GM21526 (cell line): ENCODE results near the gene MTG2.

Source experiments
- ATAC-seq: cut with Tn5 transposase; IDR thresholded peaks from one replicate; pipeline ENCODE4 v1.9.1; 2021; ENCODE audit warnings: moderate library complexity; ENCODE audit not compliant: unreplicated experiment, low FRiP score

MTG2 gene

DNA sequence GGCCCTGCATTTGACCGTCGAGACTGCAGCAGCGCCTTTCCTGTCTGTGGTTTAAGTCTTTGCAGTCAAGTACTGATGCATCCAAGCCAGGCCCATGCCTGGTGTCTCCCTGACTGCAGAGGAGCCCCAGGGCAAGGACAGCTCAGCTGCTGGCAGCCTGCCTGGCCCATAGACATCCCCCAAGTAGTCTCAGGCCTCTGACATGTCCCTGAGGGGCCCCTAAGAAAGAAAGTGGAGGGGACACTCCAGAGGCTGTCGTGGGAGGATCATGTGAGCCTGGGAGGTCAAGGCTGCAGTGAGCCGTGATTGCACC lies 19.2 kb downstream of the MTG2 start:
- ATAC-seq, result no peak

- ATAC-seq, result no peak
These were observed 20.0 kb downstream of the MTG2 start for GRCh38 chr20:62202676-62203377.

DNA sequence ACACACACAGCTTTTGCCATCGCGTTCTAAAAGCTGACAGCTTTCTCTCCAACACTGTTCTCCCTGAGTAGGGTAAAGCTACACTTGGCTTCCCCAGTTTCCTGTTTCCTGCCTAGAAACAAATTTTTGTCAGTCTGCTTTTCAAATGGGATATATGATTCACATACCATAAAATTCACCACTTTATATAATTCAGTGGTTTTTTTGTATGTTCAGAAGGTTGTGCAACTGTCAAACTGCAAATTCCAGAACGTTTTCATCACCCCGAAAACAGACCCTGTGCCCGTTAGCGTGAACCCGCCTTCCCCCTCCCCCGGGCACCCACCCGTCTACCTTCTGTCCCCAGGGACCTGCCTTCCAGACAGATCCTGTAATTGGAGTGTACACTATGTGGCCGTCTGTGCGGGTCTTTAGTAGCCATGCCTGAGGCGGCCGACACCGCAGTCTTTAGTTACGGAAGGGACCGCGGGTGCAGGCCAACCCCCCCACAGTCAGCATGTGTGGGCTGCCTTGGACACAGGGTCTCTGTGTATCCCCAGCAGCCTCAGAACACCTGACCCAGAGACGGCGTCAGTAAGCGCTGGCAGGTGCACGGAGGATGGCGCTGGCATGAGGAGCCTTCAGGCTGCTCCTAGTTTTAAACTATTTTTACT lies 20.7 kb downstream of the MTG2 start:
- no peak for ATAC-seq

GRCh38 chr20:62205618-62206387 lies 23.0 kb downstream of the MTG2 start:
- ATAC-seq, result no peak

DNA sequence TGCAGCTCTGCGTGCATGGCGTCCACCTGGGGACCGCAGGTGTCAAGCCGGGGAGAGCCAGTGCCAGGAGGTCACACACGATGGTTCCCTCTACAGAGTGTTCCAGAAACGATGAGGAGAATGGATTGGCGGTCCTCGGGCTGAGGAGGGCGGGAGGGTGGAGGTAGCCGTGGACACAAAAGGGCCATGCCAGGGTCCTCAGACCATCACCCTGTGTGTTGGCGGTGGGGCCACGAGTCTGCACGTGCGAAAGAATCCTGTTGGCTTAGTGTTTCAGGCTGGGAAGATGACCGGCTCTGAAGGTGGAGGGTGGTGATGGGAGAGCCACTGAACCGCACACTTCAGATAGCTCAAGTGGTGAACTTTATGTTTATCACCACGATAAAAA lies 23.6 kb downstream of the MTG2 start:
- no peak for ATAC-seq

DNA sequence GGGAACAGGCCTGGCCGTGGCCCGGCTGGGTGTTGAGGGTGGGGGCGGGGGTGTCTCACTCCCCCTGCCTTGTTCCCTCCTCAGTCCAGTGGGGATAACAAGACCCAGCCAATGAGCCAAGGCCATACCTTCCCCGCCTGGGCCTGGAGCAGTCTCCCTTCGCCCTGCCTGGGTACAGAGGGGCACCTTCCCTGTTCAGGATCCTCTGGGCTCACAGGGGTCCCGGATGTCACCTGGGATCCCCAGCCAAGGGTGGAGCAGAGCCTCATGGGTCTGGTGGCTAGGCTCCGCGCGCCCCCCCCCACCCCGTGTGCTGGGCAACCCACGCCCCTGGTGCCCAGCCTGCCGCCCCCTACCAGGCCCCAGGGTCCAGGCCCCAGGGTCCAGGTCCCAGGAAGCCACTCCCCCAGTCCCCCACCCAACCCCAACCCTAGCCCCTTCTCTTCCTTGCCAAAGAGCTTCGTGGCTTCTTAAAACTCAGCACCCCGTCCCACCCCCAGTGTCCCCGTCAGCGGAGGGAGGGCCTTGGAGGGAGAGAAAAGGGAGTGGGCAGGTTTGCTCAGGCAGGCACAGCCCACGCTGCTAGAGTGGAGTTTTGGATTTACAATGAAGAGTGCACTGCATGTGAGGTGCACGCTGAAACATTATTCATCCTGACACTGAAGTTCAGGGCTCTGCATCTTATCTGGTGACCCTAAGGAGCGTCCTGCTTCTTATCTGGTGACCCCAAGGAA lies 25.4 kb downstream of the MTG2 start:
- no peak for ATAC-seq

GRCh38 chr20:62208795-62209755 lies 26.2 kb downstream of the MTG2 start:
- no peak for ATAC-seq

- ATAC-seq, result no peak
These were observed 27.1 kb downstream of the MTG2 start for GRCh38 chr20:62209850-62210495.

- no peak for ATAC-seq
These were observed 27.6 kb downstream of the MTG2 start for GRCh38 chr20:62210496-62210855.

DNA sequence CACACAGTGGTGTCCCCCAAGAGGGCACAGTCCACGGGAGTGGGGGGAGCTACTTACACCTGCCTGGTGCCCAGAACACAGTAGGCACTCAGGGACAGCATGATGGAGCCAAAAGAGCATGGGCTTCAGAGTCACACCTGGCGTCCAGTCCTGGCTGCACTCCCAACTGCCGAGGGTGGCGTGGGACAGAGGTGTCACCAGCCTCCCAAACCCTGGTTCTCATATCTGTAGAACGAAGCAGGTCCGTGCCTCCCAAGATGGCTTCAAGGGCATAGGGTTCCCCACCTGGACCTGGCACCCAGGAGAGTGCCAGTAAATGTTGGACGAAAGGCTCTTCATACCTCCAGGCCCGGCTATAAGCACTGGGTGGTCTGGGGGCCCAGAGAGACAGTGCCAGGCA lies 28.4 kb downstream of the MTG2 start:
- no peak for ATAC-seq

GRCh38 chr20:62211769-62212288 lies 29.0 kb downstream of the MTG2 start:
- no peak for ATAC-seq

DNA sequence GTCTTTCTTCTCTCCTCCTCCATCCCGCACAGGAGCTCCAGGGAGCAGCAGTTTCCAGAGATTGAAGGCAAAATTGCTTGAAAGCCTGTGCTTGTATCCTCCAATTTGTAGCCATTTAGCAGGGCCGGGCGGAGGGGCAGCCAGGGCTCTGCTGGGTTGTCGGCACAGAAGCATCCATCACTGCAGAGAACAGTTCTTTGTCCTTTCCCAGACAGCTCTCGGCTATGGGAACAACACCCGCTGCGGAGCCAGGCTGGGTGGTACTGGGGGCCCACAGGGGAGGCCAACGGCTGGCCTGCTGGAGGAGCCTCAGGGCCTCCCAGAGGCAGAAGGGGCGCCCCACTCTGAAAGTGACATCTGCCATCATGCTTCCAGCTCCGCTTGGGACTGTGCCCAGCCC lies 29.5 kb downstream of the MTG2 start:
- no peak for ATAC-seq

- ATAC-seq, result no peak
These were observed 31.2 kb downstream of the MTG2 start for GRCh38 chr20:62214067-62214466.

DNA sequence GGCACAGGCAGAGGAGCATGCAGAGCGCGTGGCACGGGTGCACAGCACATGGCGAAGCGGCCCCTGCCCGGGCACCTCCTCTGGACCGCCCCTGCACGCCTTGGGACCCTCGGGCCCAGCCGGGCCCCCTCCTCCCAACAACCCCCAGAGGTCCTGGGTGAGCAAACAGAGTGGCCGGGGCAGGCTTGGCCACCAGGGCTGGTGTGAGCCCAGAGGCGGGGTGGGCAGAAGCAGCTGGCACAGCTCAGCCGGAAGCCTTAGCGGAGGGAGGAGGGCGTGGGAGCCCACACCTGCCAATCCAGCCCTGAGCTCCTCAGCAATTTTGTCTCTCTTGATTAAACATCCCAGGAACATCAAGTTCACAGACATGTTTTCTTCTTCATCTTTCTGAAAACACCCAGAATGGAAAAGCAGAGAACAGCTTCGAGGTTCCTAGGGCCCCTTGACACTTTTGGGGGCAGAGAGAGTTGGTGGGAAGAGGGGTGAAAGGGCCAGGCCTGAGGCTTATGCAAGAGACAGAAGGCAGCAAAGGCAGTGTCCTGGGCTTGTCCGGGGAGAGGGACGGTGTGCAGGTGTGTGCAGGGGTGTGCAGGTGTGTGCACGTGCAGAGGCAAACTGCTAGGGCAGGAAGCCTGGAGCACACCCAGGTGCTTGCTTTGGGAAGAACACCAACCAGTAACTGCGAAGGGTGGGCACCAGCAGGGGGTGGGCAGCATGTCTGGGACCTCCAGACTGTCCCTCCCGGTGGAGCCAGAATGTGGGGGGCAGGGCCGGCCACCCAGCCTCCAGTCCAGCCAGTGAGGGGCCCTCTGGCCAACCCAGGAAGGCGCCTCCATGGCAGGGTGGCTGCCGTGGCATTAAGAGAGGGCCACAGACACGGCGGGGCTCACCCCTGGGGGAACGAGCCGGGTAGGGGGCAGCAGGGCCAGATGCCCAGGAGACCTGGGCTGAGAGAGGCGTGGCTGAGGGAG lies 32.5 kb downstream of the MTG2 start:
- no peak for ATAC-seq

GRCh38 chr20:62215991-62216635 lies 33.3 kb downstream of the MTG2 start:
- no peak for ATAC-seq

- no peak for ATAC-seq
These were observed 34.1 kb downstream of the MTG2 start for GRCh38 chr20:62216636-62217566.
